HG03571 (cell line): ENCODE data around the gene F12.

Source experiments
- ATAC-seq: cut with Tn5 transposase; IDR thresholded peaks from one replicate; pipeline ENCODE4 v1.9.1; 2021; ENCODE audit not compliant: unreplicated experiment

F12 gene

GRCh38 chr5:177446200-177447065 lies 37.1 kb upstream of the F12 start, which contains the start of gene PRR7:
PRR7 (plus strand) TSS chr5:177446814; CDS start chr5:177455068, 8,254 bp downstream.
- ATAC-seq, result peak; percentile 48

GRCh38 chr5:177445917-177446199 lies 36.5 kb upstream of the F12 start:
- no peak for ATAC-seq

GRCh38 chr5:177445052-177445916 lies 35.9 kb upstream of the F12 start:
- no peak for ATAC-seq

GRCh38 chr5:177444106-177445051 lies 35.0 kb upstream of the F12 start:
- no peak for ATAC-seq

- ATAC-seq, result no peak
These were observed 34.0 kb upstream of the F12 start for GRCh38 chr5:177443144-177443983.

GRCh38 chr5:177442066-177442826 lies 32.9 kb upstream of the F12 start:
- no peak for ATAC-seq

GRCh38 chr5:177440990-177441780 lies 31.8 kb upstream of the F12 start:
- ATAC-seq, result no peak

GRCh38 chr5:177440211-177440989 lies 31.0 kb upstream of the F12 start:
- no peak for ATAC-seq

- ATAC-seq, result no peak
These were observed 30.2 kb upstream of the F12 start for GRCh38 chr5:177439518-177440053.

- ATAC-seq, result no peak
These were observed 29.1 kb upstream of the F12 start for GRCh38 chr5:177438468-177438867.

GRCh38 chr5:177437623-177438022 lies 28.3 kb upstream of the F12 start:
- no peak for ATAC-seq

GRCh38 chr5:177435847-177436536 lies 26.6 kb upstream of the F12 start:
- ATAC-seq, result no peak

GRCh38 chr5:177434942-177435738 lies 25.8 kb upstream of the F12 start:
- ATAC-seq, result no peak

GRCh38 chr5:177434437-177434836 lies 25.1 kb upstream of the F12 start:
- ATAC-seq, result no peak

GRCh38 chr5:177433658-177434217 lies 24.4 kb upstream of the F12 start:
- no peak for ATAC-seq
